Suprapubic skin (tissue), 4 donors: ENCODE results near the gene AP3B2.

Experiments used
- EP300 ChIP-seq: sonication (generic); formaldehyde crosslinking; IDR thresholded peaks from one replicate; pipeline ENCODE4 v1.6.1; 2017; ENCODE audit warnings: antibody characterized with exemption
- POLR2A ChIP-seq, 2 donors: fragments of 450-650 bp; IDR thresholded peaks; one replicate each; pipeline ENCODE4 v1.6.1; 2017; ENCODE audit warnings: antibody characterized with exemption in 2 of 2, mild to moderate bottlenecking in 2 of 2, moderate library complexity in 2 of 2
- POLR2AphosphoS5 ChIP-seq, 3 donors: sonication (generic); formaldehyde crosslinking; IDR thresholded peaks; one replicate each; pipeline ENCODE4 v1.6.1; 2017; ENCODE audit warnings: antibody characterized with exemption in 3 of 3
- TF ChIP-seq, protein P1 (sequence below), 2 donors: fragments of 200-600 bp in 1 of 2; fragments of 450-650 bp in 1 of 2; sonication (generic) in 1 of 2; IDR thresholded peaks; one replicate each; pipeline ENCODE4 v1.5.1; 2016 to 2019; ENCODE audit warnings: antibody characterized with exemption in 2 of 2, mild to moderate bottlenecking in 1 of 2, moderate library complexity in 1 of 2

GRCh38 chr15:82743810-82744209 lies 34.1 kb upstream of the AP3B2 start:
- TF ChIP-seq, protein P1, sequence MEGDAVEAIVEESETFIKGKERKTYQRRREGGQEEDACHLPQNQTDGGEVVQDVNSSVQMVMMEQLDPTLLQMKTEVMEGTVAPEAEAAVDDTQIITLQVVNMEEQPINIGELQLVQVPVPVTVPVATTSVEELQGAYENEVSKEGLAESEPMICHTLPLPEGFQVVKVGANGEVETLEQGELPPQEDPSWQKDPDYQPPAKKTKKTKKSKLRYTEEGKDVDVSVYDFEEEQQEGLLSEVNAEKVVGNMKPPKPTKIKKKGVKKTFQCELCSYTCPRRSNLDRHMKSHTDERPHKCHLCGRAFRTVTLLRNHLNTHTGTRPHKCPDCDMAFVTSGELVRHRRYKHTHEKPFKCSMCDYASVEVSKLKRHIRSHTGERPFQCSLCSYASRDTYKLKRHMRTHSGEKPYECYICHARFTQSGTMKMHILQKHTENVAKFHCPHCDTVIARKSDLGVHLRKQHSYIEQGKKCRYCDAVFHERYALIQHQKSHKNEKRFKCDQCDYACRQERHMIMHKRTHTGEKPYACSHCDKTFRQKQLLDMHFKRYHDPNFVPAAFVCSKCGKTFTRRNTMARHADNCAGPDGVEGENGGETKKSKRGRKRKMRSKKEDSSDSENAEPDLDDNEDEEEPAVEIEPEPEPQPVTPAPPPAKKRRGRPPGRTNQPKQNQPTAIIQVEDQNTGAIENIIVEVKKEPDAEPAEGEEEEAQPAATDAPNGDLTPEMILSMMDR (IDR thresholded peaks at IDR 0.05): no peak
- no peak for TF ChIP-seq POLR2A (IDR thresholded peaks at IDR 0.05)
- TF ChIP-seq EP300: no peak
- TF ChIP-seq POLR2AphosphoS5 (IDR thresholded peaks at IDR 0.05): no peak
